22Rv1 (cell line): ENCODE data around the gene LZTR1.
"Not testable (repeated sequence)": the region's sequence is repeated elsewhere in the genome, so short reads cannot be mapped to it uniquely, and the experiment has no call there.

Experiments
- H3K27ac ChIP-seq: fragments of 450-650 bp; 2 replicates; pipeline ENCODE4 v1.5.1; 2017
- CTCF ChIP-seq: fragments of 450-650 bp; IDR thresholded peaks from 2 replicates; pipeline ENCODE4 v1.5.1; 2017; ENCODE audit warnings: mild to moderate bottlenecking
- ZFX ChIP-seq: fragments of 450-650 bp; IDR thresholded peaks from 2 replicates; pipeline ENCODE4 v1.6.1; 2017; ENCODE audit warnings: antibody characterized with exemption, borderline replicate concordance

The LZTR1 gene

GRCh38 chr22:21038405-21038804 is 56.3 kb downstream of the LZTR1 start:
- H3K27ac ChIP-seq: no peak overlapping the region
- TF ChIP-seq ZFX (no peak), CTCF (no peak)

- not testable (repeated sequence) for H3K27ac ChIP-seq
Observed at GRCh38 chr22:21039158-21039557, 57.1 kb downstream of the LZTR1 start.

GRCh38 chr22:21041937-21042336 is 59.8 kb downstream of the LZTR1 start:
- TF ChIP-seq ZFX: no peak
- TF ChIP-seq CTCF: no peak
- H3K27ac ChIP-seq: no peak overlapping the region

GRCh38 chr22:21042978-21043859 is 61.1 kb downstream of the LZTR1 start:
- H3K27ac ChIP-seq: no peak overlapping the region
- TF ChIP-seq CTCF: no peak
- TF ChIP-seq ZFX: no peak

- no peak for TF ChIP-seq ZFX
- TF ChIP-seq CTCF: no peak
- H3K27ac ChIP-seq: no peak overlapping the region
Observed at GRCh38 chr22:21043860-21044535, 61.9 kb downstream of the LZTR1 start.

GRCh38 chr22:21044931-21045584 is 63.0 kb downstream of the LZTR1 start:
- TF ChIP-seq ZFX: no peak
- TF ChIP-seq CTCF: no peak
- H3K27ac ChIP-seq: no peak overlapping the region

GRCh38 chr22:21045585-21046294 is 63.6 kb downstream of the LZTR1 start, which contains the start of gene LRRC74B:
Gene LRRC74B (plus strand): TSS chr22:21045946. CDS start chr22:21045987, 41 bp downstream.
- TF ChIP-seq CTCF (no peak), ZFX (no peak)
- H3K27ac ChIP-seq: no peak within 1 kb of the TSS
